SK-N-SH treated with all-trans-retinoic acid at 6 μM for 48 hours (cell line): ENCODE data around the gene MAPK4.

ENCODE experiments used
- ARNTL ChIP-seq: fragments of 450-650 bp; formaldehyde crosslinking; IDR thresholded peaks from 2 replicates; pipeline ENCODE4 v1.5.0; 2020; ENCODE audit warnings: low read depth, mild to moderate bottlenecking, moderate library complexity, borderline replicate concordance
- RARB ChIP-seq: fragments of 250-450 bp; sonication (Bioruptor Pico); IDR thresholded peaks from 2 replicates; pipeline ENCODE4 v1.8.0; 2021; ENCODE audit warnings: mild to moderate bottlenecking, moderate library complexity
- TF ChIP-seq, protein P1 (sequence below): fragments of 250-450 bp; sonication (Bioruptor Pico); IDR thresholded peaks from 2 replicates; pipeline ENCODE4 v1.5.1; 2020; ENCODE audit warnings: low read depth, mild to moderate bottlenecking, moderate library complexity
- TF ChIP-seq, protein P2 (sequence below): fragments of 250-450 bp; sonication (Bioruptor Pico); IDR thresholded peaks from 2 replicates; pipeline ENCODE4 v1.5.0; 2020; ENCODE audit warnings: mild to moderate bottlenecking, moderate library complexity

DNA sequence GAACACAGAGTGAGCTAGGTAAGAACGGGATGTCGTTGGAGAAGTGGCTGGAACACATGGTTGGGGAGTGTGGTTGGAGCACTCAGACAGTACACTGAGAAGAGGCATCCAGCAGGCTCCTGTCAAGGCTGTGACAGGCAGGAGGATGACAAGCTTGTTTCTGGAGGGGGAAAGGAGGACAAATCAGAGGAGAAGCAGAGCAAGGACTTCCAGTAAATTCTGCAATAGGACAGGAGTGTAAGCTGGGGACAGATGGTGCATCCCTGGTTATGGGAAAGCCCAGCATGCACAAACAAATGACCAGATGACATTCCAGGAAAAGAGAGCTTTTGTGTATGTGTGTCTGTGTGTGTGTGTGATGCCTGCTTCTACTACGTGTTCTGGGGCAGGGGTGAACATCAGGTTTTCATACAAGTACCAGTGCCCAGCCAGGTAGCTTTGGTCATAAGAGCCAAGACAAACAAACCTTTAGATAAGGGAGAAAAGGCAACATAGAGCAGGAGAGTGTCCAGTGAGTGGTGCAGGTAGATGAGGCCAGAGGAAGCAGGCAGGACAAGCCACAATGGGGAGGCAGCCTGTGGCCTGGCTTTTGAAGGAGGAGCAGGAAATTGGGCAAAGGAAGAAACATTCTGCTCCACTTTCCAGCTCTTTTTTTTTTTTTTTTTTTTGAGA lies 32.1 kb upstream of the MAPK4 start:
- no peak for TF ChIP-seq RARB (CRISPR knock-in tag)
- no peak for TF ChIP-seq ARNTL (CRISPR knock-in tag)
- TF ChIP-seq, protein P1, sequence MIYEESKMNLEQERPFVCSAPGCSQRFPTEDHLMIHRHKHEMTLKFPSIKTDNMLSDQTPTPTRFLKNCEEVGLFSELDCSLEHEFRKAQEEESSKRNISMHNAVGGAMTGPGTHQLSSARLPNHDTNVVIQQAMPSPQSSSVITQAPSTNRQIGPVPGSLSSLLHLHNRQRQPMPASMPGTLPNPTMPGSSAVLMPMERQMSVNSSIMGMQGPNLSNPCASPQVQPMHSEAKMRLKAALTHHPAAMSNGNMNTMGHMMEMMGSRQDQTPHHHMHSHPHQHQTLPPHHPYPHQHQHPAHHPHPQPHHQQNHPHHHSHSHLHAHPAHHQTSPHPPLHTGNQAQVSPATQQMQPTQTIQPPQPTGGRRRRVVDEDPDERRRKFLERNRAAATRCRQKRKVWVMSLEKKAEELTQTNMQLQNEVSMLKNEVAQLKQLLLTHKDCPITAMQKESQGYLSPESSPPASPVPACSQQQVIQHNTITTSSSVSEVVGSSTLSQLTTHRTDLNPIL: no peak
- TF ChIP-seq, protein P2, sequence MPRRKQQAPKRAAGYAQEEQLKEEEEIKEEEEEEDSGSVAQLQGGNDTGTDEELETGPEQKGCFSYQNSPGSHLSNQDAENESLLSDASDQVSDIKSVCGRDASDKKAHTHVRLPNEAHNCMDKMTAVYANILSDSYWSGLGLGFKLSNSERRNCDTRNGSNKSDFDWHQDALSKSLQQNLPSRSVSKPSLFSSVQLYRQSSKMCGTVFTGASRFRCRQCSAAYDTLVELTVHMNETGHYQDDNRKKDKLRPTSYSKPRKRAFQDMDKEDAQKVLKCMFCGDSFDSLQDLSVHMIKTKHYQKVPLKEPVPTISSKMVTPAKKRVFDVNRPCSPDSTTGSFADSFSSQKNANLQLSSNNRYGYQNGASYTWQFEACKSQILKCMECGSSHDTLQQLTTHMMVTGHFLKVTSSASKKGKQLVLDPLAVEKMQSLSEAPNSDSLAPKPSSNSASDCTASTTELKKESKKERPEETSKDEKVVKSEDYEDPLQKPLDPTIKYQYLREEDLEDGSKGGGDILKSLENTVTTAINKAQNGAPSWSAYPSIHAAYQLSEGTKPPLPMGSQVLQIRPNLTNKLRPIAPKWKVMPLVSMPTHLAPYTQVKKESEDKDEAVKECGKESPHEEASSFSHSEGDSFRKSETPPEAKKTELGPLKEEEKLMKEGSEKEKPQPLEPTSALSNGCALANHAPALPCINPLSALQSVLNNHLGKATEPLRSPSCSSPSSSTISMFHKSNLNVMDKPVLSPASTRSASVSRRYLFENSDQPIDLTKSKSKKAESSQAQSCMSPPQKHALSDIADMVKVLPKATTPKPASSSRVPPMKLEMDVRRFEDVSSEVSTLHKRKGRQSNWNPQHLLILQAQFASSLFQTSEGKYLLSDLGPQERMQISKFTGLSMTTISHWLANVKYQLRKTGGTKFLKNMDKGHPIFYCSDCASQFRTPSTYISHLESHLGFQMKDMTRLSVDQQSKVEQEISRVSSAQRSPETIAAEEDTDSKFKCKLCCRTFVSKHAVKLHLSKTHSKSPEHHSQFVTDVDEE (CRISPR knock-in tag): no peak
